ENCODE results near the gene ZNF804B.

ZNF804B gene

GRCh38 chr7:88818552-88818951 lies 59.1 kb downstream of the ZNF804B start:
- H3K4me2 ChIP-seq (ENCODE audit: low read depth, low read length, poor library complexity, severe bottlenecking), result no peak overlapping the region
- H3K4me1 ChIP-seq (ENCODE audit: insufficient read depth, low read length, poor library complexity, severe bottlenecking), result no peaks in the 10 kb centered on the region
- TF ChIP-seq CTCF (conservative IDR thresholded peaks at IDR 0.05; ENCODE audit: low read length) (no peak), EZH2phosphoT487 (IDR thresholded peaks at IDR 0.05; ENCODE audit: borderline replicate concordance) (no peak)
- no peaks in the 10 kb centered on the region for H3K36me3 ChIP-seq (ENCODE audit: insufficient read depth, low read length)
- no peaks in the 10 kb centered on the region for H3K27me3 ChIP-seq (ENCODE audit: insufficient read depth, low read length, poor library complexity, severe bottlenecking)
- H3K9me2 ChIP-seq (replicated peaks; ENCODE audit: low read depth, low read length), result no peaks in the 10 kb centered on the region
- H2AFZ ChIP-seq (ENCODE audit: low read length), result no peak overlapping the region
- H3F3A ChIP-seq (ENCODE audit: low read depth), result no peaks in the 10 kb centered on the region
- H3K4me3 ChIP-seq (ENCODE audit: low read length, poor library complexity, severe bottlenecking), result no peak overlapping the region
- H3K9me3 ChIP-seq (ENCODE audit: insufficient read depth, low read depth, low read length), result no peaks in the 10 kb centered on the region
- H3K9ac ChIP-seq (ENCODE audit: low read depth, low read length, poor library complexity, severe bottlenecking), result no peak overlapping the region
- H3K79me2 ChIP-seq (ENCODE audit: insufficient read depth, low read length), result no peaks in the 10 kb centered on the region
- H4K20me1 ChIP-seq (ENCODE audit: insufficient read depth, low read length, poor library complexity, severe bottlenecking), result no peaks in the 10 kb centered on the region

GRCh38 chr7:88826222-88826621 lies 66.7 kb downstream of the ZNF804B start:
- no peak overlapping the region for H3K4me3 ChIP-seq (ENCODE audit: low read length, poor library complexity, severe bottlenecking)
- no peak for TF ChIP-seq EZH2phosphoT487 (IDR thresholded peaks at IDR 0.05; ENCODE audit: borderline replicate concordance)
- no peak for TF ChIP-seq CTCF (conservative IDR thresholded peaks at IDR 0.05; ENCODE audit: low read length)
- H4K20me1 ChIP-seq (ENCODE audit: insufficient read depth, low read length, poor library complexity, severe bottlenecking), result no peaks in the 10 kb centered on the region
- no peaks in the 10 kb centered on the region for H3K9me2 ChIP-seq (replicated peaks; ENCODE audit: low read depth, low read length)
- no peaks in the 10 kb centered on the region for H3K79me2 ChIP-seq (ENCODE audit: insufficient read depth, low read length)
- H3K36me3 ChIP-seq (ENCODE audit: insufficient read depth, low read length), result no peaks in the 10 kb centered on the region
- H3K9ac ChIP-seq (ENCODE audit: low read depth, low read length, poor library complexity, severe bottlenecking), result no peak overlapping the region
- no peak overlapping the region for H2AFZ ChIP-seq (ENCODE audit: low read length)
- H3K27me3 ChIP-seq (ENCODE audit: insufficient read depth, low read length, poor library complexity, severe bottlenecking), result no peaks in the 10 kb centered on the region
- no peaks in the 10 kb centered on the region for H3K4me1 ChIP-seq (ENCODE audit: insufficient read depth, low read length, poor library complexity, severe bottlenecking)
- no peaks in the 10 kb centered on the region for H3K9me3 ChIP-seq (ENCODE audit: insufficient read depth, low read depth, low read length)
- H3F3A ChIP-seq (ENCODE audit: low read depth), result no peaks in the 10 kb centered on the region
- H3K4me2 ChIP-seq (ENCODE audit: low read depth, low read length, poor library complexity, severe bottlenecking), result no peak overlapping the region

- TF ChIP-seq EZH2phosphoT487 (IDR thresholded peaks at IDR 0.05; ENCODE audit: borderline replicate concordance) (no peak), CTCF (conservative IDR thresholded peaks at IDR 0.05; ENCODE audit: low read length) (peak; percentile 65)
- Histone ChIP-seq H3K9ac (ENCODE audit: low read depth, low read length, poor library complexity, severe bottlenecking) (no peak overlapping the region), H3K79me2 (ENCODE audit: insufficient read depth, low read length) (no peaks in the 10 kb centered on the region), H3K4me2 (ENCODE audit: low read depth, low read length, poor library complexity, severe bottlenecking) (no peak overlapping the region), H3K27me3 (ENCODE audit: insufficient read depth, low read length, poor library complexity, severe bottlenecking) (no peaks in the 10 kb centered on the region), H3K4me1 (ENCODE audit: insufficient read depth, low read length, poor library complexity, severe bottlenecking) (no peaks in the 10 kb centered on the region), H3F3A (ENCODE audit: low read depth) (no peaks in the 10 kb centered on the region), H3K9me3 (ENCODE audit: insufficient read depth, low read depth, low read length) (no peaks in the 10 kb centered on the region), H2AFZ (ENCODE audit: low read length) (no peak overlapping the region), H3K4me3 (ENCODE audit: low read length, poor library complexity, severe bottlenecking) (no peak overlapping the region), H3K36me3 (ENCODE audit: insufficient read depth, low read length) (no peaks in the 10 kb centered on the region), H4K20me1 (ENCODE audit: insufficient read depth, low read length, poor library complexity, severe bottlenecking) (no peaks in the 10 kb centered on the region), H3K9me2 (replicated peaks; ENCODE audit: low read depth, low read length) (no peaks in the 10 kb centered on the region)
Measured at GRCh38 chr7:88835147-88835728, 75.7 kb downstream of the ZNF804B start.

All from Loucy (cell line).